ENCODE results near the gene WFDC9. TPM values are rescaled to one million over a fixed set of nuclear protein-coding genes. Genes with fewer than 3 reads are reported as not detected.
A peak's percentile ranks its signal among the peaks of the same experiment; 100 is the strongest.
"Not testable (repeated sequence)": the region's sequence is repeated elsewhere in the genome, so short reads cannot be mapped to it uniquely, and the experiment has no call there.

Gene WFDC9
- total RNA-seq, 1 donor from 2014 or later: not detected

DNA sequence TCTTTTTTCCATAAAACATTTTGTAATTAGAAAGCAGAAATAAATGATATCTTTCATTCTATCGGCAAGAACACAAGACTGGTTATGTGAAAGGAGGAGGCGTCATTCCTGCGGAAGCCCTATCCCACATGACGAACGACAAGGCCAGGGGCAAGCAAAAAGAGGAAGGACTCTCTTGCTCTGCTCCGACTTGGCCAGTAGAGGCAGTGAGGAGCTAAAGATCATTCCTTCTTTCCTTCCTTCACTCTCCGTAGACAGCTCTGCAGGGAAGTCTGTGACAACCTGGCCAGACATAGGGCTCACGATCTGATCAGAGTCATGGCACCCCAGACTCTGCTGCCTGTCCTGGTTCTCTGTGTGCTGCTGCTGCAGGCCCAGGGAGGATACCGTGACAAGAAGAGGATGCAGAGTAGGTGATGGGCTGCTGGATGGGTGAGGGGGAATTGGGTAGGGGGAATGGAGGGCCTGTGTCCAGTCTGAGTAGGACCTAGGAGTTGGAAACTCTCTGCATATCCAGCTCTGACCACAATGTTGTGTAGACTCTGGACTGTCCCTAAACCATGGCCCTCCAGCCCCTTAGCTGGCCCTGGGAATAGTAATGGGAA, 1.5 kb downstream of the WFDC9 start, which contains the start of gene WFDC10A:
Gene WFDC10A (plus strand): TSS at position 244 of the 605 bp plus-strand sequence. CDS start 75 bp downstream, at position 319.
- intact Hi-C loops (cut with micrococcal nuclease): no loop called here
- peak; percentile 69 for DNase-seq
- Mint-ChIP-seq H3K4me3 (no peak within 1 kb of the TSS), H3K4me1 (peaks cover 4% of the 10 kb centered on the region), H3K9me3 (no peaks in the 10 kb centered on the region), H3K27me3 (peaks cover 17% of the 10 kb centered on the region), H3K27ac (no peak within 1 kb of the TSS), H3K36me3 (ENCODE audit: low read depth) (no peaks in the 10 kb centered on the region)

DNA sequence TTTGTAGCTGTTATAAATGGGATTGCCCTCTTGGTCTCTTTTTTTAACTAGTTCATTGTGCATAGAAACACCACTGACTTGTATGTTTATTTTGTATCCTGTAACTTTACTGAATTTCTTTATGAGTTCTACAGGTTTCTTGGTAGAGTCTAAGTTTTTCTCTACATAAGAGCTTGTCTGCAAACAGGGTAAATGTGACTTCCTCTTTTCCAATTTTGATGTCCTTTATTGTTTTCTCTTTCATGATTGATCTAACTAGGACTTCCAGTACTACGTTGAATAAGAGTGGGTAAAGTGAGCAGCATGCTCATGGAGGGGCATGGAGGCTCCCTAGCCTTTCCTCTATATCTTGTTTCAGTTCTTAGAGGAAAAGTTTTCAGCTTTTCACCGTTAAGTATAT, 4.5 kb downstream of the WFDC9 start:
- intact Hi-C loops (cut with micrococcal nuclease): no loop called here
- DNase-seq: peak; percentile 17
- H3K4me1 Mint-ChIP-seq: peaks cover 4% of the 10 kb centered on the region
- H3K4me3 Mint-ChIP-seq: no peak overlapping the region
- H3K9me3 Mint-ChIP-seq: no peaks in the 10 kb centered on the region
- H3K36me3 Mint-ChIP-seq (ENCODE audit: low read depth): no peaks in the 10 kb centered on the region
- H3K27ac Mint-ChIP-seq: no peak overlapping the region
- H3K27me3 Mint-ChIP-seq: peaks cover 17% of the 10 kb centered on the region

DNA sequence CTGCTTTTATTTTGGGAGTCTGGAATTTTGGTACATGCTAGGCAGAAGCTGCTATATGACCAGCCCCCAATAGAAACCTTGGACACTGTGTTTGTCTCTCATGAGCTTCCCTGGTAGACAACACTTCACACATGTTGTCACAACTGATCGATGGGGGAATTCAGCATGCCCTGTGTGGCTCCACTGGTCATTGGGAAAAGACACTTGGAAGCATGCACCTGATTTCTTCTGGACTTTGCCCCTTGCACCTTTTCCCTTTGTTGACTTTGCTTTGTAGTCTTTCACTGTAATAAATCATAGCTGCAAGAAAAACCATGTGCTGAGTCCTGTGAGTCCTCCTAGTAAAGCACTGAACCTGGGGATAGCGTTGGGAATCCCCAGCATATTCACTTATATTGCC, 9.5 kb downstream of the WFDC9 start:
- Mint-ChIP-seq H3K4me1 (no peaks in the 10 kb centered on the region), H3K27me3 (peaks cover 13% of the 10 kb centered on the region), H3K4me3 (no peak overlapping the region), H3K27ac (no peak overlapping the region), H3K9me3 (no peaks in the 10 kb centered on the region), H3K36me3 (ENCODE audit: low read depth) (no peaks in the 10 kb centered on the region)
- intact Hi-C loops (cut with micrococcal nuclease): no loop called here
- peak; percentile 29 for DNase-seq

DNA sequence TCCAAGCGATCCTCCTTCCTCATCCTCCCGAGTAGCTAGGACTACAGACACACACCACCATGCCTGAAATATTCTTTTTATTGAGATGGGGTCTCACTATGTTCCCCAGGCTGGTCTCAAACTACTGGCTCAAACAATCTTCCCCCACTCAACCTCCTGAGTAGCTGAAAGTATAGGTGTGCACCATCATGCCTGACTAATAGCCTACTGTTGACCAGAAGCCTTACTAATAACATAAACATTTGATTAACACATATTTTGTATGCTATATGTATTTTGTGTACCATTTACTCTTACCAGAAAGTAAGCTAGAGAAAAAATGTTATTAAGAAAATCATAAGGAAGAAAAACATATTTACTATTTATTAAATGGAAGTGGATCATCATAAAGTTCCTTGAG, 13.5 kb downstream of the WFDC9 start:
- no peaks in the 10 kb centered on the region for H3K36me3 Mint-ChIP-seq (ENCODE audit: low read depth)
- intact Hi-C loops (cut with micrococcal nuclease): no loop called here
- peaks cover 9% of the 10 kb centered on the region for H3K27me3 Mint-ChIP-seq
- no peak overlapping the region for H3K4me3 Mint-ChIP-seq
- DNase-seq: peak; percentile 25
- no peak overlapping the region for H3K27ac Mint-ChIP-seq
- H3K4me1 Mint-ChIP-seq: no peaks in the 10 kb centered on the region
- no peaks in the 10 kb centered on the region for H3K9me3 Mint-ChIP-seq

DNA sequence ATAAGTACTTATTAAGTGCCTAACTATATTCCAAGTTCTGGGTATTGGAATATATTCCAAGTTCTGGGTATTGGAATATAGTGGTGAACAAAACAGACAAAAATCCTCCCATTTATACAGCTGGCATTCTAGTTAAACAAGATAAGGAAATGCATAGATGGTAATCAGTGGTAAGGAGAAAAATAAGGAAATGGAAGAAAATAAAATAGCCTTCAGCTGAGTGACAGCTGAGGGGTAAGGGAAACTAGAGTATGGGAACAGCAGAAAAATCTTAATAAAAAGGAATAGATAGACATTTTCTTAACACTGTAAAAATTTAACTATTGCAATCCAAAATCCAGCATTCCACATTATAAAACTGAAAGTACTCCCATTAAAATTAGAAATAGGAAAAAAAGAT, 18.8 kb downstream of the WFDC9 start:
- peaks cover 7% of the 10 kb centered on the region for H3K36me3 Mint-ChIP-seq (ENCODE audit: low read depth)
- no peak for DNase-seq
- no peak overlapping the region for H3K27ac Mint-ChIP-seq
- intact Hi-C loops (cut with micrococcal nuclease): loop anchor here (5.0 kb wide), 1 partner anchor 475 kb away; the partner anchor contains the start of gene NCOA5
- peaks cover 5% of the 10 kb centered on the region for H3K27me3 Mint-ChIP-seq
- H3K9me3 Mint-ChIP-seq: peaks cover 21% of the 10 kb centered on the region
- peaks cover 16% of the 10 kb centered on the region for H3K4me1 Mint-ChIP-seq
- no peak overlapping the region for H3K4me3 Mint-ChIP-seq

DNA sequence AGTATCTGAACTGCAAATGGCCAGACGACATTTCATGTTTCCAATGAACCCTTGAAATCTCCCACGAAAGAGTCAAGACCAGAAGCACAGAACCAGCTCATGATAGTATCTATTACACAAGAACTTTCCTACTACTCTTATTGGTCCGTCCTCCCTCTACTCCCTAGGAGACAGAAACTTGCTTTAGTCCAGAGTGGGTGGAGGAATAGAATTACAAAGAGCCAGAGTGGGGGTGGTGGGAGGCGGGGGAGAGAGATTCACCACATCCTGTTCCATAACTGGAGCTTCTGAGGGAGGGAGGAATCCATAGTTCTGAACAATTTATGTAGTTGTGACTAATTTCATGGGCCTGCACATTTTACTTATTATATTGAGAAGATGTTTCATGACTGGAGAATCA, 20.0 kb downstream of the WFDC9 start:
- Mint-ChIP-seq H3K4me3 (no peak overlapping the region), H3K27me3 (peaks cover 5% of the 10 kb centered on the region), H3K4me1 (peaks cover 16% of the 10 kb centered on the region), H3K36me3 (ENCODE audit: low read depth) (peaks cover 9% of the 10 kb centered on the region), H3K27ac (peak overlapping the region; percentile 3), H3K9me3 (peaks cover 24% of the 10 kb centered on the region)
- peak; percentile 54 for DNase-seq
- intact Hi-C loops (cut with micrococcal nuclease): loop anchor here (1.0 to 5.0 kb wide), 2 partner anchors 141 to 476 kb away; partner anchors contain the start of gene NCOA5

DNA sequence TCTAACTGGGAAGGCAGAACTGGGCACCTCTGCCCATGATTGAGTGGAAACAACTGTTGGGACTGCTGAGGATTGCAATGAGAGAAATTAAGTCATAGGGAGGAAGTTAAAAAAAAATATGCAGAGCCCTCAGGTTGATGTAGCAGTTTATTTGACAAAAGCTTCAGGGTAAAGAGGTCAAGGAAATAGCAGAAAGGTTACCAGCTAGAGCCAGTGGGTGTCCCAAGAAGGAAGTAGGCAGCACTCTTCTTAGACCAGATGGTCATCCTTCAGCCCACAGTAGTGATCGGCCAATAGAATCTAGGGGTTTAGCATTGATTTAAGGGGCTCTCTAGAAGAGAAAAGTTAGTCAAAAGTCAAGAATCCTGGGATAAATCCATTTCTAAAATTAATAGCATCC, 23.3 kb downstream of the WFDC9 start:
- intact Hi-C loops (cut with micrococcal nuclease): no loop called here
- Mint-ChIP-seq H3K4me3 (no peak overlapping the region), H3K27me3 (peaks cover 5% of the 10 kb centered on the region), H3K9me3 (peaks cover 31% of the 10 kb centered on the region), H3K4me1 (peaks cover 16% of the 10 kb centered on the region), H3K36me3 (ENCODE audit: low read depth) (peaks cover 9% of the 10 kb centered on the region), H3K27ac (no peak overlapping the region)
- DNase-seq: peak; percentile 26

DNA sequence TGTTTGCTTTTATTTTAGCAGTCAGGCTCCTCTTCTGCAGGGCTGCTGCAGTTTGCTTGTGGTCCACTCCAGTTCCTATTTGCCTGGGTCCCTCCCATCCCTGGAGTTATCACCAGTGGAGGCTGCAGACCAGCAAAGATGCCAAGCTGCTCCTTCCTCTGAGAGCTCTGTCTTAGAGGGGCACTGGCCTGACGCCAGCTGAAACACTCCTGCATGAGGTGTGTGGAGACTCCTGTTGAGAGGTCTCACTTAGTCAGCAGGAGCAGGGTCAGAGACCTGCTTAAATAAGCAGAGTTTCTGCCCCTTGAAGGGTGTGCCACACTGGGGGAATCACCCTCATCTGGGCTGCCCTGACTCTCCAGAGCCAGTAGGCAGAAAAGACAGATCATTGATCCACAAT, 35.8 kb downstream of the WFDC9 start:
- no peak overlapping the region for H3K27ac Mint-ChIP-seq
- peaks cover 2% of the 10 kb centered on the region for H3K4me1 Mint-ChIP-seq
- peaks cover 26% of the 10 kb centered on the region for H3K27me3 Mint-ChIP-seq
- H3K36me3 Mint-ChIP-seq (ENCODE audit: low read depth): no peaks in the 10 kb centered on the region
- no peaks in the 10 kb centered on the region for H3K9me3 Mint-ChIP-seq
- no peak overlapping the region for H3K4me3 Mint-ChIP-seq
- intact Hi-C loops (cut with micrococcal nuclease): no loop called here
- peak; percentile 40 for DNase-seq

DNA sequence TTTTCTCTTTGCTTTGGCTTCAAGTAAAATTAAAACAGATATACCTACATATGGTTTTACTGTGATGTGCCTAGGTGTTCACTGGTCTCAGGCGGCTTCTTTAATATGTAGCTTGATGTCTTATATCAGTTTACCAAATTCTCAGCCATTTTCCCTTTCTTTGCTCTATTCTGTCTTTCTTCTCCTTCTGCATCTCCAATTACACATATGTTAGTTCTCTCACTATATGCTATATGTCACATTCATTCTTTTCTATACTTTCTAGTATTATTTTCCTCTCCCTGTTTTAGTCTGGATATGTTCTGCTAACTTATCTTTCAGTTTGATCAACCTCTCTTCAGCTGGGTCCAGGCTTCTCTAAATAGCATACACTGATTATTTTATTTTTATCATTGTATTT, 37.6 kb downstream of the WFDC9 start:
- H3K36me3 Mint-ChIP-seq (ENCODE audit: low read depth): no peaks in the 10 kb centered on the region
- peaks cover 2% of the 10 kb centered on the region for H3K4me1 Mint-ChIP-seq
- intact Hi-C loops (cut with micrococcal nuclease): no loop called here
- H3K4me3 Mint-ChIP-seq: no peak overlapping the region
- no peak overlapping the region for H3K27ac Mint-ChIP-seq
- no peaks in the 10 kb centered on the region for H3K9me3 Mint-ChIP-seq
- H3K27me3 Mint-ChIP-seq: peaks cover 30% of the 10 kb centered on the region
- DNase-seq: no peak

DNA sequence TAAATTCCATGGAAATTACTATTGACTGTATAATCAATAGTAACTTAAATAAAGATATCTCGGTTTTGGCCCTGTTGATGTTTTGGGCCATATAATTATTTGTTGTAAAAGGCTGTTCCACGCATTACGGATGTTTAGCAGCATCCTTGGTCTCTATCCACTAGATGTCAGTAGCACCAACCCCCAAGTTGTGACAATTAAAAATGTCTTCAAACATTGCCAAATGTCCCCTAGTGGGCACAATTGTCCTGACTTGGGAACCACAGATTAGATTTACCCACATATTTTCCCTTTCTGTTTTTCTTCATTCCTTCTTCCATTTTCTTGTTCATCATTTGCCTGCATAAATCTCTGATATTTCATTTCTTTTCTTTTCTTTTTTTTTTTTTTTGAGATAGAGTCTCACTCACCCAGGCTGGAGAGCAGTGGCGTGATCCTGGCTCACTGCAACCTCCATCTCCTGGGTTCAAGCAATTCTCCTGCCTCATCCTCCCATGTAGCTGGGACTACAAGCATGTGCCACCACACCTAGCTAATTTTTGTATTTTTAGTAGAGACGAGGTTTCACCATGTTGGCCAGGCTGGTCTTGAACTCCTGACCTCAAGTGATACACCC, 38.4 kb downstream of the WFDC9 start:
- peaks cover 2% of the 10 kb centered on the region for H3K4me1 Mint-ChIP-seq
- no peak overlapping the region for H3K4me3 Mint-ChIP-seq
- H3K9me3 Mint-ChIP-seq: no peaks in the 10 kb centered on the region
- H3K27ac Mint-ChIP-seq: no peak overlapping the region
- no peaks in the 10 kb centered on the region for H3K36me3 Mint-ChIP-seq (ENCODE audit: low read depth)
- peak; percentile 70 for DNase-seq
- intact Hi-C loops (cut with micrococcal nuclease): loop anchor here (1.0 kb wide), 1 partner anchor 179 kb away; no protein-coding TSS in a partner anchor
- peaks cover 30% of the 10 kb centered on the region for H3K27me3 Mint-ChIP-seq

DNA sequence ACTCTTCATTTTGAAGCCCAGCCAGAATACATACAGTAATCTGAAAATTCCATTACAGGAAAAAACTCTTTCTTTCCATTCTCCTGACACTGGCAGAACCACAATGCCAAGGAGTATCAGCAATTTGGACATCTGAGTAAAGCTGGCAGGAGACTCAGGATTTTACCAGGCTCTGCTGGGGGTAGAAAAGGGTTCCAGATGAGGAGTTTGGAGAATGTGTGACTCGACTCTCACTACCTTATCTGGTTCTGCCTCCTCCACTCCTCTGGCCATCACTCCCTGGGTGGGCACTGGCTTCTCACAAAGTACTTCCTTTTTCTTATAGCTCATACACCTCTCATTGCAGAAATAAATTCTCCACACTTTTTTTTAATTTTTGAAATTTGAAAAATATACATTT, 41.4 kb downstream of the WFDC9 start:
- no peak overlapping the region for H3K4me3 Mint-ChIP-seq
- no peaks in the 10 kb centered on the region for H3K36me3 Mint-ChIP-seq (ENCODE audit: low read depth)
- peaks cover 2% of the 10 kb centered on the region for H3K4me1 Mint-ChIP-seq
- H3K27ac Mint-ChIP-seq: no peak overlapping the region
- intact Hi-C loops (cut with micrococcal nuclease): no loop called here
- no peak for DNase-seq
- H3K9me3 Mint-ChIP-seq: no peaks in the 10 kb centered on the region
- peaks cover 26% of the 10 kb centered on the region for H3K27me3 Mint-ChIP-seq

DNA sequence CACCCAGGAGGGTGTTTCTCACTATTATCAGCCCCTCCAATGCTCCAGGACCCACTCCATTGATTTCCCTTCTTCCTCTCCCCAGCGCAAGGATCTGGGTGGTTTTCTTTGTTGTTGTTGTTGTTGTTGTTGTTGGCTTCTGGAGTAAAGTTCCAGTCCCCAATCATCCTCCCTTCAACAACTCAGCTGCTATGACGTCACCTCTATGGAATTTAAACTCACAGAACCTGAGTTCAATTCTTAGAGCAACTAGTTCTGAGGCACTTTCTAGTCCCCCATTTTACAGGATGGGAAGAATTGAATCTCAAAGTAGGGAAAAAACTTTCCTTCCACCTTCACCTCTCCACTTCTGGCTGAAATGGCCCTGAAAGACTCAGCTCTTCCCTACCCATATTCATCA, 42.3 kb downstream of the WFDC9 start:
- peaks cover 21% of the 10 kb centered on the region for H3K27me3 Mint-ChIP-seq
- H3K27ac Mint-ChIP-seq: no peak overlapping the region
- no peak overlapping the region for H3K4me3 Mint-ChIP-seq
- H3K36me3 Mint-ChIP-seq (ENCODE audit: low read depth): no peaks in the 10 kb centered on the region
- intact Hi-C loops (cut with micrococcal nuclease): no loop called here
- peaks cover 2% of the 10 kb centered on the region for H3K4me1 Mint-ChIP-seq
- H3K9me3 Mint-ChIP-seq: no peaks in the 10 kb centered on the region
- DNase-seq: no peak

DNA sequence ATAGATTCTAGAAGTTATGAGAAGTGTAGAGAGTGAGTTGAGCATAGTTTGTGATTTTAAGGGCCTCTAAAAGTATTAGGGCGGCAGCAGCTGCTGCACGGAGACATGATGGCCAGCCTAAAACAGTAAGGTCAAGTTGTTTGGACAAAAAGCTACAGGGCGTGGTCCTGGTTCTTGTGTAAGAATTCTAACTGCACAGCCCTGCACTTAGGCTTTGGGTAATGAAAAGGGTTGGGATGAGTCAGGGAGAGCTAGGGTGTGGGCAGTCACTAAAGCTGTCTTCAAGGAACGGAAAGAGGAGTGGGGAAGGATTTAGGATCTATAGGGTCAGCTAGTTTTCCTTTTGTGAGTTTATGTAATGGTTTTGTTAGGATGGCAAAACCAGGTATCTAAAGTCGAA, 45.1 kb downstream of the WFDC9 start:
- H3K27me3 Mint-ChIP-seq: peaks cover 22% of the 10 kb centered on the region
- H3K4me3 Mint-ChIP-seq; H3K9me3 Mint-ChIP-seq; DNase-seq; H3K4me1 Mint-ChIP-seq; H3K27ac Mint-ChIP-seq; intact Hi-C loops (cut with micrococcal nuclease); H3K36me3 Mint-ChIP-seq (ENCODE audit: low read depth): not testable (repeated sequence)

DNA sequence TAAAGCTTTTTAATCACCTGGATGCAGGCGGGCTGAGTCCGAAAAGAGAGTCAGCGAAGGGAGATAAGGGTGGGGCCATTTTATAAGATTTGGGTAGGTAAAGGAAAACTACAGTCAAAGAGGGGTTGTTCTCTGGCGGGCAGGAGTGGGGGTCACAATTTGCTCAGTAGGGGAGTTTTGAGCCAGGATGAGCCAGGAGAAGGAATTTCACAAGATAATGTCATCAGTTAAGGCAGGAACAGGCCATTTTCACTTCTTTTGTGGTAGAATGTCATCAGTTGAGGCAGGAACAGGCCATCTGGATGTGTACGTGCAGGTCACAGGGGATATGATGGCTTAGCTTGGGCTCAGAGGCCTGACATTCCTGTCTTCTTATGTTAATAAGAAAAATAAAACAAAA, 46.8 kb downstream of the WFDC9 start:
- H3K4me1 Mint-ChIP-seq; H3K36me3 Mint-ChIP-seq (ENCODE audit: low read depth); DNase-seq; H3K4me3 Mint-ChIP-seq; H3K27ac Mint-ChIP-seq; intact Hi-C loops (cut with micrococcal nuclease); H3K9me3 Mint-ChIP-seq: not testable (repeated sequence)
- peaks cover 29% of the 10 kb centered on the region for H3K27me3 Mint-ChIP-seq

All from activated CD4-positive, alpha-beta T cell treated with anti-CD3 and anti-CD28 coated beads, Interleukin-2, amount 10 ng/mL, durations not matched to agents 24 days and 14 days (primary cell).